MM.1S (cell line): ENCODE data around the gene JTB.

Source experiments
- DNase-seq: peaks from one replicate; pipeline ENCODE4 v3.0.0-alpha.2; 2015
- H2AFZ ChIP-seq: fragments of 300-600 bp; sonication (generic); 2 replicates; pipeline ENCODE4 v1.6.0; 2016; ENCODE audit warnings: antibody characterized with exemption, low read length
- H3F3A ChIP-seq: fragments of 300-600 bp; sonication (generic); 2 replicates; pipeline ENCODE4 v1.6.1; 2016; ENCODE audit warnings: mild to moderate bottlenecking, antibody characterized with exemption, low read length, moderate library complexity, mixed read lengths; ENCODE audit not compliant: insufficient read depth
- H3K27ac ChIP-seq: fragments of 300-600 bp; sonication (generic); 2 replicates; pipeline ENCODE4 v1.5.1; 2016; ENCODE audit warnings: mild to moderate bottlenecking, low read length
- H3K27me3 ChIP-seq: fragments of 300-600 bp; sonication (generic); replicated peaks from 2 replicates; pipeline ENCODE4 v1.6.0; 2016; ENCODE audit warnings: low read length; ENCODE audit not compliant: insufficient read depth
- H3K36me3 ChIP-seq: fragments of 300-600 bp; sonication (generic); replicated peaks from 2 replicates; pipeline ENCODE4 v1.6.1; 2016; ENCODE audit warnings: mild to moderate bottlenecking, low read length, mixed read lengths; ENCODE audit not compliant: insufficient read depth
- H3K4me1 ChIP-seq: fragments of 300-600 bp; sonication (generic); 2 replicates; pipeline ENCODE4 v1.6.1; 2016; ENCODE audit warnings: low read length, mixed read lengths
- H3K4me2 ChIP-seq: fragments of 300-600 bp; sonication (generic); 2 replicates; pipeline ENCODE4 v1.6.0; 2016; ENCODE audit warnings: low read depth, low read length
- H3K4me3 ChIP-seq: fragments of 300-600 bp; sonication (generic); 2 replicates; pipeline ENCODE4 v1.5.1; 2016; ENCODE audit warnings: low read length, mixed read lengths
- H3K79me2 ChIP-seq: fragments of 300-600 bp; sonication (generic); 2 replicates; pipeline ENCODE4 v1.6.1; 2016; ENCODE audit warnings: mixed run types, low read length, mixed read lengths
- H3K9ac ChIP-seq: fragments of 300-600 bp; sonication (generic); 2 replicates; pipeline ENCODE4 v1.6.1; 2016; ENCODE audit warnings: low read length, mixed read lengths
- H3K9me2 ChIP-seq: fragments of 300-600 bp; sonication (generic); replicated peaks from 2 replicates; pipeline ENCODE4 v1.6.1; 2016; ENCODE audit warnings: mild to moderate bottlenecking, low read length, mixed read lengths; ENCODE audit not compliant: insufficient read depth
- H3K9me3 ChIP-seq: fragments of 300-600 bp; sonication (generic); replicated peaks from 2 replicates; pipeline ENCODE4 v1.6.1; 2016; ENCODE audit warnings: mild to moderate bottlenecking, low read length, mixed read lengths; ENCODE audit not compliant: insufficient read depth
- H4K20me1 ChIP-seq: fragments of 300-600 bp; sonication (generic); 2 replicates; pipeline ENCODE4 v1.6.1; 2016; ENCODE audit warnings: mild to moderate bottlenecking, low read length, moderate library complexity, mixed read lengths; ENCODE audit not compliant: insufficient read depth
- EZH2 ChIP-seq: fragments of 300-600 bp; sonication (generic); optimal IDR thresholded peaks from 2 replicates; pipeline ENCODE3; 2017; ENCODE audit warnings: low read depth, mild to moderate bottlenecking, antibody characterized with exemption, low read length, mixed read lengths
- EZH2phosphoT487 ChIP-seq: fragments of 300-600 bp; sonication (generic); IDR thresholded peaks from 2 replicates; pipeline ENCODE4 v1.6.1; 2018; ENCODE audit warnings: antibody characterized with exemption, low read length
- TF ChIP-seq, protein P1 (sequence below): fragments of 300-600 bp; sonication (generic); IDR thresholded peaks from 2 replicates; pipeline ENCODE4 v1.5.1; 2016; ENCODE audit warnings: antibody characterized with exemption, low read length, mixed read lengths

The JTB gene

GRCh38 chr1:153928245-153928644, 49.2 kb downstream of the JTB start:
- no peak for DNase-seq
- no peak overlapping the region for H3K9ac ChIP-seq
- H3K79me2 ChIP-seq, result peaks cover 9% of the 10 kb centered on the region
- no peaks in the 10 kb centered on the region for H3K36me3 ChIP-seq
- H3K9me2 ChIP-seq, result no peaks in the 10 kb centered on the region
- no peak for TF ChIP-seq EZH2
- no peak for TF ChIP-seq EZH2phosphoT487
- TF ChIP-seq, protein P1, sequence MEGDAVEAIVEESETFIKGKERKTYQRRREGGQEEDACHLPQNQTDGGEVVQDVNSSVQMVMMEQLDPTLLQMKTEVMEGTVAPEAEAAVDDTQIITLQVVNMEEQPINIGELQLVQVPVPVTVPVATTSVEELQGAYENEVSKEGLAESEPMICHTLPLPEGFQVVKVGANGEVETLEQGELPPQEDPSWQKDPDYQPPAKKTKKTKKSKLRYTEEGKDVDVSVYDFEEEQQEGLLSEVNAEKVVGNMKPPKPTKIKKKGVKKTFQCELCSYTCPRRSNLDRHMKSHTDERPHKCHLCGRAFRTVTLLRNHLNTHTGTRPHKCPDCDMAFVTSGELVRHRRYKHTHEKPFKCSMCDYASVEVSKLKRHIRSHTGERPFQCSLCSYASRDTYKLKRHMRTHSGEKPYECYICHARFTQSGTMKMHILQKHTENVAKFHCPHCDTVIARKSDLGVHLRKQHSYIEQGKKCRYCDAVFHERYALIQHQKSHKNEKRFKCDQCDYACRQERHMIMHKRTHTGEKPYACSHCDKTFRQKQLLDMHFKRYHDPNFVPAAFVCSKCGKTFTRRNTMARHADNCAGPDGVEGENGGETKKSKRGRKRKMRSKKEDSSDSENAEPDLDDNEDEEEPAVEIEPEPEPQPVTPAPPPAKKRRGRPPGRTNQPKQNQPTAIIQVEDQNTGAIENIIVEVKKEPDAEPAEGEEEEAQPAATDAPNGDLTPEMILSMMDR, result no peak
- H3F3A ChIP-seq, result peaks cover 23% of the 10 kb centered on the region; the same call in 1 of the 2 replicates
- H3K9me3 ChIP-seq, result no peaks in the 10 kb centered on the region
- no peak overlapping the region for H3K4me3 ChIP-seq
- no peaks in the 10 kb centered on the region for H4K20me1 ChIP-seq
- no peak overlapping the region for H2AFZ ChIP-seq
- no peak overlapping the region for H3K4me2 ChIP-seq
- no peaks in the 10 kb centered on the region for H3K27me3 ChIP-seq
- no peak overlapping the region for H3K27ac ChIP-seq
- 0 out of 2 replicates have a peak, but pooled peaks cover 3% of the 10 kb centered on the region for H3K4me1 ChIP-seq

- no peaks in the 10 kb centered on the region; the same call in 1 of the 2 replicates for H4K20me1 ChIP-seq
- no peak overlapping the region for H2AFZ ChIP-seq
- peaks cover 31% of the 10 kb centered on the region for H3F3A ChIP-seq
- no peak overlapping the region for H3K9ac ChIP-seq
- H3K79me2 ChIP-seq, result peaks cover 18% of the 10 kb centered on the region
- H3K36me3 ChIP-seq, result no peaks in the 10 kb centered on the region
- no peak for DNase-seq
- no peaks in the 10 kb centered on the region for H3K9me2 ChIP-seq
- H3K4me1 ChIP-seq, result peaks cover 4% of the 10 kb centered on the region
- no peak overlapping the region for H3K4me3 ChIP-seq
- H3K27me3 ChIP-seq, result no peaks in the 10 kb centered on the region
- H3K9me3 ChIP-seq, result no peaks in the 10 kb centered on the region
- no peak overlapping the region for H3K4me2 ChIP-seq
- TF ChIP-seq EZH2phosphoT487, result no peak
- TF ChIP-seq, protein P1, result no peak
- TF ChIP-seq EZH2, result no peak
- H3K27ac ChIP-seq, result no peak overlapping the region
These were observed 51.1 kb downstream of the JTB start for GRCh38 chr1:153926405-153926804.
